ENCODE data around the gene GPD2.

GPD2 gene

GRCh38 chr2:156536534-156536933 is 100.4 kb downstream of the GPD2 start:
- DNase-seq, result no peak

- DNase-seq, result no peak
These were observed 101.0 kb downstream of the GPD2 start for GRCh38 chr2:156537141-156537540.

- DNase-seq, result no peak
These were observed 101.9 kb downstream of the GPD2 start for GRCh38 chr2:156538083-156538504.

- DNase-seq, result no peak
These were observed 103.1 kb downstream of the GPD2 start for GRCh38 chr2:156539086-156539860.

GRCh38 chr2:156540706-156541105 is 104.5 kb downstream of the GPD2 start:
- DNase-seq, result no peak

GRCh38 chr2:156541229-156541628 is 105.0 kb downstream of the GPD2 start:
- no peak for DNase-seq

- DNase-seq, result no peak
These were observed 105.5 kb downstream of the GPD2 start for GRCh38 chr2:156541706-156542105.

- DNase-seq, result no peak
These were observed 112.2 kb downstream of the GPD2 start for GRCh38 chr2:156548413-156548812.

- no peak for DNase-seq
These were observed 117.7 kb downstream of the GPD2 start for GRCh38 chr2:156553714-156554442.

GRCh38 chr2:156561326-156561725 is 125.1 kb downstream of the GPD2 start:
- no peak for DNase-seq

GRCh38 chr2:156562124-156562523 is 125.9 kb downstream of the GPD2 start:
- DNase-seq, result no peak

GRCh38 chr2:156563994-156564753 is 128.0 kb downstream of the GPD2 start:
- no peak for DNase-seq

GRCh38 chr2:156565066-156565710 is 129.0 kb downstream of the GPD2 start:
- no peak for DNase-seq

GRCh38 chr2:156573710-156574109 is 137.5 kb downstream of the GPD2 start:
- no peak for DNase-seq

GRCh38 chr2:156574112-156574511 is 137.9 kb downstream of the GPD2 start:
- DNase-seq, result no peak

GRCh38 chr2:156576005-156576404 is 139.8 kb downstream of the GPD2 start:
- no peak for DNase-seq

GRCh38 chr2:156580501-156580900 is 144.3 kb downstream of the GPD2 start:
- peak in 1 of 2 donors; percentile 11 for DNase-seq

GRCh38 chr2:156581280-156581679 is 145.1 kb downstream of the GPD2 start:
- no peak for DNase-seq

- DNase-seq, result no peak
These were observed 149.3 kb downstream of the GPD2 start for GRCh38 chr2:156585457-156585856.

GRCh38 chr2:156586621-156587020 is 150.4 kb downstream of the GPD2 start:
- DNase-seq, result no peak

- DNase-seq, result peak; percentile 4 to 60
These were observed 153.4 kb downstream of the GPD2 start for GRCh38 chr2:156589381-156590079.

- no peak for DNase-seq
These were observed 154.0 kb downstream of the GPD2 start for GRCh38 chr2:156590085-156590739.
